Measurements from ENCODE around the gene SPTBN1.
A peak's percentile ranks its signal among the peaks of the same experiment; 100 is the strongest.

The SPTBN1 gene

GRCh38 chr2:54577035-54577434 is 120.9 kb downstream of the SPTBN1 start:
- DNase-seq: no peak

- DNase-seq: no peak
Measured at GRCh38 chr2:54577944-54578647, 122.0 kb downstream of the SPTBN1 start.

- DNase-seq: no peak
Measured at GRCh38 chr2:54578648-54579045, 122.5 kb downstream of the SPTBN1 start.

- DNase-seq: no peak
Measured at GRCh38 chr2:54579061-54579681, 123.0 kb downstream of the SPTBN1 start.

GRCh38 chr2:54579682-54580620 is 123.8 kb downstream of the SPTBN1 start:
- peak in 4 of 5 donors; percentile 23 to 77 (median 38) for DNase-seq

GRCh38 chr2:54581326-54582039 is 125.4 kb downstream of the SPTBN1 start:
- DNase-seq: no peak

- DNase-seq: no peak
Measured at GRCh38 chr2:54582987-54583386, 126.9 kb downstream of the SPTBN1 start.

GRCh38 chr2:54584598-54584997 is 128.5 kb downstream of the SPTBN1 start:
- DNase-seq: no peak

GRCh38 chr2:54585136-54585733 is 129.1 kb downstream of the SPTBN1 start:
- DNase-seq: no peak

GRCh38 chr2:54586062-54586461 is 129.9 kb downstream of the SPTBN1 start:
- DNase-seq: no peak

GRCh38 chr2:54586494-54586893 is 130.4 kb downstream of the SPTBN1 start:
- DNase-seq: no peak

GRCh38 chr2:54587171-54588016 is 131.3 kb downstream of the SPTBN1 start:
- DNase-seq: no peak

GRCh38 chr2:54588244-54588899 is 132.2 kb downstream of the SPTBN1 start:
- DNase-seq: no peak

GRCh38 chr2:54589038-54589339 is 132.9 kb downstream of the SPTBN1 start:
- DNase-seq: no peak

- peak in 2 of 5 donors; percentile 32 to 65 for DNase-seq
Measured at GRCh38 chr2:54589340-54590215, 133.5 kb downstream of the SPTBN1 start.

- DNase-seq: no peak
Measured at GRCh38 chr2:54590216-54591120, 134.3 kb downstream of the SPTBN1 start.

- no peak for DNase-seq
Measured at GRCh38 chr2:54591551-54591950, 135.4 kb downstream of the SPTBN1 start.

- DNase-seq: no peak
Measured at GRCh38 chr2:54593249-54593648, 137.1 kb downstream of the SPTBN1 start.

- no peak for DNase-seq
Measured at GRCh38 chr2:54594048-54594447, 137.9 kb downstream of the SPTBN1 start.
